Forelimb muscle (tissue), 1 donor: Measurements from ENCODE around the gene UBE2O. TPM values are rescaled to one million over a fixed set of nuclear protein-coding genes. Genes with fewer than 3 reads are reported as not detected.

ENCODE experiments used
- DNase-seq: peaks from one replicate; pipeline ENCODE4 v3.0.0-alpha.2; 2013; ENCODE audit warnings: low read depth
- polyA plus RNA-seq: library from polyadenylated mRNA; unstranded; fragments of 120-200 nt; gene quantifications from one replicate; pipeline ENCODE4 v1.2.1, GENCODE V29; 2013; ENCODE audit not compliant: insufficient read length

Gene UBE2O
- polyA plus RNA-seq, 1 donor: 14.1 TPM

DNA sequence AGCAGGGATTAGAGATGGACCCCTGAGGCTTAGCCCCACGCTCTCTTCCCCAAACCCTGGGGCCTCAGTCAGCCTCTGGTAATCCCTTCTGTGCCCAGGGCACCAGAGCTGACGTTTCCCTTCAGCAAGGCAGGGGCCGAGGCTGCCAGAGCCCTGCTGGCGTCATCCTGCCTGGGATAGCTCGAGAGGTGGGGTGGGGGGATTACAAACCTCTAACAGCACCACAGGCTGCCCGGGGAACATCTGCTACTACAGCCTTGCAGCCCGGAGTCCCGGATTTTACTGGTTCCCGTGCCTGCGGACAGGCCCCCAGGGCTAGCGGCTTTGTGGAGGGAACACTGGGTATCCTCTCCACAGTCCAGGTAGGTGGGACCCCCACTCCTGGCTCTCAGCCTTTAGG is 14.4 kb upstream of the UBE2O start, which contains the start of gene AANAT:
AANAT (plus strand) TSS at position 238 of the 400 bp plus-strand sequence. CDS start 1,144 bp downstream, outside the sequence.
- DNase-seq: no peak

DNA sequence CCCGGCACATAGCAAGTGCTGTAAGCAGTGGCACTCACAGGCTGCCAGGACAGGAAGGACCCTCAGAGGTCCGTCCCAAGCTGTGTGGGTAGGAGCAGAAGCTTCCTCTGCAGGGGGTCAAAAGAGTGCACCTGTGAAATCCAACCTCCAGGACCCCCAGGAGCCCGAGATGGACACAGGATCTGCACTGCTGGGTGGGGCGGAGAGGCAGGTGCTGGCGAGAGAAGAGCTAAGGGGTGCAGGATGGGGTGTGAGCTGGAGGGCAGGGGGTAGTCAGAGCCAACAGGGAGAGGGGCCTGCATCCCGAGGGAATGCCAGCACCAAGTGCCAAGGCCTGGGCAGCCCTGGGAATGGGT is 13.8 kb upstream of the UBE2O start:
- no peak for DNase-seq

- DNase-seq: no peak
Measured at GRCh38 chr17:76462556-76463290, 9.8 kb upstream of the UBE2O start.

GRCh38 chr17:76461765-76462555 is 9.0 kb upstream of the UBE2O start:
- no peak for DNase-seq

- no peak for DNase-seq
Measured at GRCh38 chr17:76459674-76460073, 6.7 kb upstream of the UBE2O start.

GRCh38 chr17:76458580-76459490 is 5.9 kb upstream of the UBE2O start:
- DNase-seq: no peak

DNA sequence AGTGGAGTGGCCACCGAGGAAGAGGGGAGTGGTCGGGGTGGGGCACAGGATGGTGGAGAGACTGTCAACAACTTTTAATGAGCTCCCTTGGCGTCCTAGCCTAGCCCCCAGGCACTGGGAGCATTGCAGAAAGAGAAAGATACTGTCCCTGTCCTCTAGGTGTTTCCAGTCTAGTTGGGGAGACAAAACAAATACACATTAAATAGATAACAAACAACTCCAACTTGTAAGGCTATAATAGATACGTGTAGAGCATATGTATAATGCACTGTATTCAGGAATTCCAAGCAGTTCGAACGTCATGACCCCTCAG is 435 bp upstream of the UBE2O start:
- DNase-seq: no peak

DNA sequence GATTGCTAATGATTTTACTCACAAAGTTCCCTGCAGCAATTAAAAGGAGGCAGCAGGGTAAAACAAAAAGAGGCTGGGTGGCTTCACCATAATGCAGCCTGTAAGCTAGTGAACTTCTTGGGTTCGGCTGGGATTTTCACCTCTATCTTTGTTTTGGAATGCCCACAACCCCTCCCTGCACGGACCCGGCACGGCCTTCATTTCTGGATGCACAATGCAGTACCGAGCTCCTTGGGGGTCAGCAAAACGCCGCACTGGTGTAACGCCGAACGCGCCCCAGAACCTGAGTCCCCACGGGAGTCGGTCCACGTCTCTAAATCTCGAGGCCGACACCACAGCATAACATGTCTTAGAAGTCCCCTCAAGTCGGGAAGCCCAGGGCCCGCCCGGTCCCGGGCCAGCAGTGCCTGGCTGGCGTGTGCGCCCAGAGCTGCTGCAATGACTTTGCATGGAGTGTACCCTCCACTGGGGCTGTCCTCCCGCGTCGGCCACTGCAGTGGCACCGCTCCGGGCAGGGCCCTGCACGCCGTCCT is 759 bp downstream of the UBE2O start:
- DNase-seq: no peak

GRCh38 chr17:76451506-76451905 is 1.4 kb downstream of the UBE2O start:
- DNase-seq: no peak

GRCh38 chr17:76449126-76449525 is 3.8 kb downstream of the UBE2O start:
- no peak for DNase-seq

- DNase-seq: no peak
Measured at GRCh38 chr17:76447931-76448652, 4.9 kb downstream of the UBE2O start.

DNA sequence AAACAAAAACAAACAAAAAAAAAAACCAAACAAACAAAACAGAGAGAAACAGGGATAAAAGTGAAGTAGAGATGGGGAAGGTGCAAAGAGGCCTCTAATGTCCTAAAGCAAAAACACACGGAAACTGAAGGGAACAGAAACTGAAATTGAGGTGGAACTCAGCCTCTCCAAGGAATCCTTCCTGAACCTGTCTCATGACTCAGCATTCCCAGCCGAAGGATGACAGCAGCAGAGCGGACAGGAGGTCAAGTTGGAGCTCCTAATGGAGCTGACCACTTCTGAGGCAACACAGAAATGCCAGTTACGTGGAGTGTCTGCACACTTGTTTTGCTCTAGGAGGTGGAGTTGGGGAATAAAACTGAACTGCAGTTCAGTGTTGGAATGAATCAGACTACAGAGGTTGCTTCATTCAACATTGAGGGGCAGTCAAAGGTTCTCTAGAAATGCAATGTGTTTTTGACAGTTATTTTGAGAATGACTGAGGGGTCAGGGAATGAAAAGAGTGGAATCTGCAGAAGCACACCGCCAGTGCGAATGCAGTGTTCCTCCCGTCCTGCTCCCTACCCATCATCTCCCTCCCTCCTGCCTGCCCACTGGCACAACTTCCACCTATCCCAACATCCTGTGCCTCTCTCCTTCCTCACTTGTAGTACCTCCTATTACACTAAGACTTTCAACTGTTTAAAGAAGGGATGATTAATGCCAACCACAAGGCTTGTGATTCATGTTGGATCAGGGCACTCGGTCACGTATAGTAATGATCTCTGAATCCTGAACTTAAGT is 6.3 kb downstream of the UBE2O start:
- no peak for DNase-seq

DNA sequence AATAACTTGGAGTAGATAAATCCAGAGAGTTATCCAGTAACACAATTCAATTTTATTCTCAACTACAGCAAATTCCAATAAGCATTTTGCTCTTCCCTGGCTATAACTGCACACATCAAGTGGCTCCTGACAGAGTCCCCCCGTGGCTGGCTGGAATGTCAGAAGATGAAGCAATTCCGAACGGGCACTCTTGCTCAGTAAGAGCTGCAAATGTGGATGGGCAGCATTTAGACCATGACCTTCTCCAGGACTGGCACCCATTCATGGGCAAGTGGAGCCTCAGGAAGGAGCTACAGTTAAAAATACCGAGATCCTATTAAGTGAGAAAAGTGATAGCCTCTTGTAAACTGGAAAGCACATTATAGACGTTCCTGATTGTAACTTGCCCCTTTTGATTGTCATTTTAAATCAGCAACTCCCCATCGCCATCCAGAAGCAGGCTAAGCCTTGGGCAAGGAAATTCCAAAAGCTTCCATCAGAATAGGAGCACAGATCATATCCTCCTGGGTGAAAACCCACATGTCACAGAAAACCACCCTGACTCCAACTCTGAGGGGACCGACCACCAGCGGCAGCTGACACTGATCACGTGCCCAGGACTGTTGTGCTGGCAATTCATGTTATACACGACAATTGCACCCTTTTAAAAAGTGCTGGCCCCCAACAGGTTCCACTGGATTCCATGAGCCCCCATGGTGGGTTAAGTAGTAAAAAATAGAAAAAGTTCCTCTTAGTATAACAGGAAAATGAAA is 7.1 kb downstream of the UBE2O start:
- no peak for DNase-seq

DNA sequence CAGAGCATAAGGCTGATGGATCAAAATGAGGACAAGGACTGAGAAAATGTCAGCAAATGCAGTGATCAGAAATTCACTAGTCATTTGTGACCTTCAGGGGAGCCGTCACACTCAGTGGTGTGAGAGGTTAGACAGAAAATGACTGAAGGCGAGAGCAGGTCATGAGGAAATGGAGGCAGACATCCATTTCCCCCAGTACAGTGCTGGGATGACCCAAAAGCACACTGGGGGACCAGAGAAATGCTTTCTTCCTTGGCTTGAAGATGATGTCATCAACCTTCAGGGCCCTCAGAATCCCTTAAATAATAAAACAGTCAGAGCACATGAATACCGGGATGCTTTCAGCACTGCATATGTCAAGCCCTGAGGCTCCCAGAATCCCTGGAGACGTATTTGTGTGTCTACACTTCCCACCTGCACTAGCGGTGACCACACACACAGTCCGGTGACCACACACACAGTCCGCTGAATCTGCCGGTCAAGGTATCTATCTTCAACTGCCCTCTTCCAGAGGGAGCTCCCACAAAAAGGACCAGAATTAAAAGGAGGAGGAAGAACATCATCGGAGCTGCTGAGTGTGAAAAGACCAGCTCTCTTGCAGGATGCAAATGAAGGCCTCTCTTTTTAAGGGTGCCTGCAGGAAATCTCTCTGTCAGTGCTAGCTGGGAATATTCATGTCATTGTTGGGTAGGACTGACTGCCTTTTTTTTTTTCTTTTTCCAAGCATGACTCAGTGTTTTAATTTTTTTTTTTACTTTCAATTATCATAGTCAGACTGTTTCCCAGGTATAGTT is 8.2 kb downstream of the UBE2O start:
- no peak for DNase-seq

- DNase-seq: no peak
Measured at GRCh38 chr17:76442341-76443338, 10.3 kb downstream of the UBE2O start.

- DNase-seq: no peak
Measured at GRCh38 chr17:76441686-76442340, 11.1 kb downstream of the UBE2O start.

- DNase-seq: no peak
Measured at GRCh38 chr17:76440751-76441362, 12.1 kb downstream of the UBE2O start.
